Astrocyte (in vitro differentiated cells and primary cell): Measurements from ENCODE around the gene FAHD2B. TPM values are rescaled to one million over a fixed set of nuclear protein-coding genes. Genes with fewer than 3 reads are reported as not detected.
"Not testable (repeated sequence)": the region's sequence is repeated elsewhere in the genome, so short reads cannot be mapped to it uniquely, and the experiment has no call there.

ENCODE experiments used
- DNase-seq: peaks from one replicate; pipeline ENCODE4 v3.0.0-alpha.2; 2010; ENCODE audit warnings: low read depth
- FAIRE-seq: peaks from 2 replicates; lab custom pipeline; 2011; peaks lifted over from hg19 to GRCh38; lab: Jason Lieb, UNC
- H2AFZ ChIP-seq: 2 replicates; pipeline ENCODE4 v1.6.0; 2012; ENCODE audit warnings: low read depth, low read length, inconsistent platforms
- H3K27ac ChIP-seq: 2 replicates; pipeline ENCODE4 v1.5.1; 2011; ENCODE audit warnings: low read depth, low read length, inconsistent platforms
- H3K27me3 ChIP-seq: 2 replicates; pipeline ENCODE4 v1.6.0; 2011; ENCODE audit warnings: low read length, inconsistent platforms; ENCODE audit not compliant: insufficient read depth
- H3K36me3 ChIP-seq: 2 replicates; pipeline ENCODE4 v1.5.1; 2011; ENCODE audit warnings: low read length, inconsistent platforms; ENCODE audit not compliant: insufficient read depth
- H3K4me1 ChIP-seq: 2 replicates; pipeline ENCODE4 v1.5.1; 2011; ENCODE audit warnings: low read length, inconsistent platforms; ENCODE audit not compliant: insufficient read depth
- H3K4me2 ChIP-seq: 2 replicates; pipeline ENCODE4 v1.6.0; 2012; ENCODE audit warnings: low read length, inconsistent platforms
- H3K4me3 ChIP-seq: 2 replicates; pipeline ENCODE4 v1.5.1; 2011; ENCODE audit warnings: low read depth, mild to moderate bottlenecking, low read length, inconsistent platforms; ENCODE audit not compliant: insufficient read depth
- H3K79me2 ChIP-seq: 2 replicates; pipeline ENCODE4 v1.6.0; 2012; ENCODE audit warnings: mild to moderate bottlenecking, low read length, inconsistent platforms; ENCODE audit not compliant: insufficient read depth
- H3K9ac ChIP-seq: 2 replicates; pipeline ENCODE4 v1.6.0; 2012; ENCODE audit warnings: mild to moderate bottlenecking, low read length, inconsistent platforms
- H3K9me3 ChIP-seq: 2 replicates; pipeline ENCODE4 v1.5.1; 2012; ENCODE audit warnings: low read depth, mild to moderate bottlenecking, low read length, inconsistent platforms; ENCODE audit not compliant: insufficient read depth
- H4K20me1 ChIP-seq: 2 replicates; pipeline ENCODE4 v1.6.0; 2012; ENCODE audit warnings: low read length, inconsistent platforms; ENCODE audit not compliant: insufficient read depth
- H3K27ac Mint-ChIP-seq: one replicate; pipeline ENCODE4 v1.8.0; 2021; ENCODE audit warnings: mild to moderate bottlenecking, mixed read lengths; ENCODE audit not compliant: unreplicated experiment
- H3K27me3 Mint-ChIP-seq: one replicate; pipeline ENCODE4 v1.8.0; 2021; ENCODE audit warnings: low read depth, mixed read lengths; ENCODE audit not compliant: unreplicated experiment
- H3K36me3 Mint-ChIP-seq: one replicate; pipeline ENCODE4 v1.8.0; 2021; ENCODE audit warnings: low read depth, mixed read lengths; ENCODE audit not compliant: unreplicated experiment
- H3K4me1 Mint-ChIP-seq: one replicate; pipeline ENCODE4 v1.8.0; 2021; ENCODE audit warnings: low read depth, mixed read lengths; ENCODE audit not compliant: unreplicated experiment
- H3K4me3 Mint-ChIP-seq: one replicate; pipeline ENCODE4 v1.8.0; 2021; ENCODE audit warnings: mild to moderate bottlenecking, moderate library complexity, mixed read lengths; ENCODE audit not compliant: unreplicated experiment
- H3K9me3 Mint-ChIP-seq: one replicate; pipeline ENCODE4 v1.8.0; 2021; ENCODE audit warnings: mild to moderate bottlenecking, mixed read lengths; ENCODE audit not compliant: unreplicated experiment
- total RNA-seq: library from RNA; stranded (reverse); gene quantifications from 2 replicates; pipeline ENCODE4 v1.2.1, GENCODE V29; 2021

FAHD2B gene
- total RNA-seq, 1 donor from 2014 or later = 4.3 TPM

DNA sequence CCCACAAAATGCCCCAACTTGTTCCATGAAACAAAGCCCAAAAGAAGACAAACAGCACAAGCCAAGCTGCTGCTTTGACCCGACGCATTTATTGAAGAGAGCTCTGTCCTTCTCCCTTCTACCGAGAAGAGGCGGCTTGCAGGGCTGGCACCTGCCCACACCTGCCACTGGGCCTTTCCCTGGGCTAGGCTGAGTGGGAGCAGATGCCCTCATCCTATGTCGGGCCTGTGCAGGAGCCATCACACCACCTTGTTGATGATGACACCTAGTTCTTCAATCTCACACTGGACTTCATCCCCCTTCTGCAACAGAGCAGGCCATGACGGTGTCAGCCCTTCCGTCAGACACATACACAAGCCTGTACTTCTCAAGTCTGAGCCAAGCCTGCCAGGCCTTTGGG, 11.2 kb downstream of the FAHD2B start:
- not testable (repeated sequence) for H3K9ac ChIP-seq, H3K27ac ChIP-seq, H3K4me3 ChIP-seq, H3K9me3 ChIP-seq, H3K27ac Mint-ChIP-seq, H3K79me2 ChIP-seq, H3K4me3 Mint-ChIP-seq, DNase-seq, H3K9me3 Mint-ChIP-seq, H2AFZ ChIP-seq, H4K20me1 ChIP-seq, H3K4me2 ChIP-seq, FAIRE-seq, H3K36me3 Mint-ChIP-seq, H3K27me3 ChIP-seq, H3K4me1 Mint-ChIP-seq, H3K4me1 ChIP-seq, H3K36me3 ChIP-seq
- peaks cover 14% of the 10 kb centered on the region for H3K27me3 Mint-ChIP-seq

DNA sequence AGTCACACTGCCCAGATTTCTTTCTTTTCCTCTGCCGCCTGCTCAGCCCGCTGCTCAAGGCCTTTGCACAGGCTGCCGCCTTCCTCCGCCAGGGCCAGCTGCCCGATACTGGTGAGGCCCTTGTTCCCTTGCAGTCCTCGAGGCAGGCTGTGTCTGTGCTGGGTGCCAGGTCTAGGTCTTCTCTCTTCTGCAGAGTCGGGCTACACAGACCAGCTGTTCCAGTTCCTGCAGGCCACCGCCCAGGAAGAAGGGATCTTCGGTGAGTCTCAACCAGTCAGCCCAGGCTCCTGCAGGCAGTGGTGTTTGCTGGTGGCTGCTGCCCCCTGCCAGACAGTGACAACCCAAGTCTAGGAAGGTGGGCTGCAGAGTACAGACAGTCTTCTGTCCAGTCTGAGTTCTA, 12.5 kb downstream of the FAHD2B start:
- not testable (repeated sequence) for H4K20me1 ChIP-seq, H3K4me2 ChIP-seq, H3K9ac ChIP-seq, H3K27ac ChIP-seq, H3K27me3 ChIP-seq, H3K9me3 ChIP-seq, DNase-seq, H3K4me3 ChIP-seq, H3K36me3 ChIP-seq, H3K36me3 Mint-ChIP-seq, H3K79me2 ChIP-seq, H3K4me1 Mint-ChIP-seq, FAIRE-seq, H3K4me1 ChIP-seq, H3K27ac Mint-ChIP-seq, H3K4me3 Mint-ChIP-seq, H3K9me3 Mint-ChIP-seq, H2AFZ ChIP-seq
- peaks cover 14% of the 10 kb centered on the region for H3K27me3 Mint-ChIP-seq

DNA sequence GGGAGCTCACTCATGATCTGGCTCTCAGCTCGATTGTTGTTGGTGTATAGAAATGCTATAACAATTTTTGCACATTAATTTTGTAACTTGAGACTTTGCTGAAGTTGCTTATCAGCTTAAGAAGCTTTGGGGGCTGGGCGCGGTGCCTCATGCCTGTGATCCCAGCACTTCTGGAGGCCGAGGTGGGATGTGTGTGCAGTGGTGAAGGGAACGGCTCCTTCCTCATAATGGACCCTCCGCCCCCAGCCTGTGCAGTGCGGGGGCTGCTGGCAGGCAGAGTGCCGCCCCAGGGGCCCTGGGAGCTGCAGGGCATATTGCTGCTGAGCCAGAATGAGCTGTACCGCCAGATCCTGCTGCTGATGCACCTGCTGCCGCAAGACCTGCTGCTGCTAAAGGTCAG, 13.8 kb downstream of the FAHD2B start:
- not testable (repeated sequence) for H3K4me3 Mint-ChIP-seq, H3K36me3 Mint-ChIP-seq, H3K9me3 ChIP-seq, H3K4me1 ChIP-seq, H4K20me1 ChIP-seq, H3K9ac ChIP-seq, H3K4me3 ChIP-seq, FAIRE-seq, H3K27ac ChIP-seq, H3K4me1 Mint-ChIP-seq, H3K4me2 ChIP-seq, H2AFZ ChIP-seq, H3K79me2 ChIP-seq, H3K9me3 Mint-ChIP-seq, H3K36me3 ChIP-seq, H3K27me3 ChIP-seq, H3K27ac Mint-ChIP-seq, DNase-seq
- peaks cover 14% of the 10 kb centered on the region for H3K27me3 Mint-ChIP-seq

DNA sequence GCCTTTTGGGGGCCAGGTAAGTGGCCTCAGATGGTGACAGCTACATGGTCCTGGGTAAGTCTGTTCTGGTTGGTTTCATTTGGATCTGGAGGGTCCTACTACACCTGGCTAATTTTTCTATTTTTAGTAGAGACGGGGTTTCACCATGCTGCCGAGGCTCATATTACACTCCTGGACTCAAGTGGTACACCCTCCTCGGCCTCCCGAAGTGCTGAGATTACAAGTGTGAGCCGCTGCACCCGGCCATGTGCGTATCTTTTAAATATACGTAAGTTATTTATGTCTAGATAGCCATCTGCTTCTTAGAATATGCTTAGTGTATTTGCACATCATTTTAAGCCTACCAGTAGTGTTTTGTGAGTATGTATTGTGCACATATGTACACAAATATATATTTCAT, 17.5 kb downstream of the FAHD2B start:
- H3K27ac Mint-ChIP-seq, H3K36me3 ChIP-seq, H3K36me3 Mint-ChIP-seq, H3K9ac ChIP-seq, H3K9me3 ChIP-seq, H3K27me3 Mint-ChIP-seq, H3K4me1 Mint-ChIP-seq, FAIRE-seq, H3K9me3 Mint-ChIP-seq, H3K4me2 ChIP-seq, DNase-seq, H3K4me1 ChIP-seq, H3K27ac ChIP-seq, H3K4me3 Mint-ChIP-seq, H2AFZ ChIP-seq, H3K79me2 ChIP-seq, H3K4me3 ChIP-seq, H4K20me1 ChIP-seq, H3K27me3 ChIP-seq: not testable (repeated sequence)

DNA sequence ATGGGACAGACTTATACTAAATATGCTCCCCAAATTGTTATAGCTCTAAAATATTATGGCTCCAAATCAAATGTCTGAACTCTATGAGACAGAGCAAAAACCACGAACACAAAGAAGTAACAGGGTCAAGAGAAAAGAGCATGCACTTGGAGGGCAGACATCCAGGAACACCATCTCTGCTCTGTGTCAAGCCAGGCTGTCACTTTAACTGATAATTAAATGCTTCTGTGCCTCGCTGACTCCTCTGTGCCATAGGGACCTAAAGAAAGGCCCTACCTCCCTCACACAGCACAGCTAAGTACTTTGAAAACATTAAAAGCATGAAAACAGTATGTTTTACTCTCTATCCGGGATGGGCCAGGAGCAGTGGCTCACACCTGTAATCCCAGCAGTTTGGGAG, 23.8 kb downstream of the FAHD2B start:
- not testable (repeated sequence) for H3K36me3 ChIP-seq, H3K9me3 ChIP-seq, H3K79me2 ChIP-seq, FAIRE-seq, DNase-seq, H2AFZ ChIP-seq, H3K4me1 ChIP-seq, H3K27ac Mint-ChIP-seq, H3K4me2 ChIP-seq, H3K4me3 Mint-ChIP-seq, H3K4me1 Mint-ChIP-seq, H3K9ac ChIP-seq, H4K20me1 ChIP-seq, H3K27ac ChIP-seq, H3K4me3 ChIP-seq, H3K27me3 ChIP-seq, H3K36me3 Mint-ChIP-seq, H3K9me3 Mint-ChIP-seq
- H3K27me3 Mint-ChIP-seq = peaks cover 17% of the 10 kb centered on the region

DNA sequence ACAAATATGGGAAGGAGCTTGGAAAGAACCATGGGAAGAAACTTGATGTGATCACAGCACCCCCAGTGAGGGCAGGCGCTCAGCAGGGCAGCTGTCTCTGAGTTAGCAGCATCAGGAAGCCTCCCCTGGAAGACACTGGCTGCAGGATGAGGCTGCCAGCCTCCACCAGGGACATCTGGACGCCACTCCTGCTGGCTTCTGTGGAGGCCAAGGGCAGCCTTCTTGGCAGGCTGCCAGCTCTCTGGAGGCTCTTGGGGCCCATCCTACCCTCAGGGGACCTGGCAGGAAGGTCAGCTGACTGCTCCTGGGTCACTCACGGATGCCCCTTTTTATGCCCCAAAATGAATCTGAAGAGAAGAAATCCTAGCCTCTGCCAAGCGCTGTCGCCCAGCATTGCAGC, 26.0 kb downstream of the FAHD2B start:
- FAIRE-seq, H3K4me1 Mint-ChIP-seq: not testable (repeated sequence)

More for the DNA sequence above, 26.0 kb downstream of the FAHD2B start:
- not testable (repeated sequence) for H2AFZ ChIP-seq, H3K4me1 ChIP-seq, H3K36me3 Mint-ChIP-seq, H3K9me3 ChIP-seq, H3K4me3 ChIP-seq, H3K36me3 ChIP-seq, H3K79me2 ChIP-seq, H3K27ac ChIP-seq, H3K27me3 ChIP-seq, H3K27ac Mint-ChIP-seq, H3K4me3 Mint-ChIP-seq, DNase-seq, H3K9ac ChIP-seq, H3K9me3 Mint-ChIP-seq, H3K4me2 ChIP-seq, H4K20me1 ChIP-seq
- H3K27me3 Mint-ChIP-seq = peaks cover 23% of the 10 kb centered on the region
